HEK293 (cell line): Measurements from ENCODE around the gene ELMO1.

Source experiments
- CTCF ChIA-PET: fragments of 350-600 bp; formaldehyde crosslinking; extraction: SDS; loops from one replicate; lab custom pipeline; 2021; ENCODE audit warnings: antibody characterized with exemption; lab: Yijun Ruan, JAX
- POLR2A ChIA-PET: fragments of 300-600 bp; formaldehyde crosslinking; extraction: SDS; loops from one replicate; lab custom pipeline; 2020; ENCODE audit warnings: antibody characterized with exemption, inconsistent platforms; lab: Yijun Ruan, JAX
- H3K27ac ChIP-seq: fragments of 200-500 bp; sonication (Bioruptor generic); 2 replicates; pipeline ENCODE4 v1.5.1; 2014; ENCODE audit warnings: low read depth, low read length, control low read depth, inconsistent platforms; ENCODE audit errors: extremely low read depth
- H3K36me3 ChIP-seq, 2 experiments: fragments of 200-500 bp in 1 of 2; sonication (Bioruptor generic) in 1 of 2; 1 replicate in 1 of 2; 2 replicates in 1 of 2; pipeline ENCODE4 v1.5.1; 2014 to 2017; ENCODE audit warnings: inconsistent platforms in 2 of 2, low read length in 2 of 2; ENCODE audit not compliant: control insufficient read depth in 2 of 2, insufficient read depth in 1 of 2
- H3K4me1 ChIP-seq: fragments of 200-500 bp; sonication (Bioruptor generic); 2 replicates; pipeline ENCODE4 v1.5.1; 2014; ENCODE audit warnings: mild to moderate bottlenecking, low read length, inconsistent platforms; ENCODE audit not compliant: control insufficient read depth, insufficient read depth
- H3K4me3 ChIP-seq: 2 replicates; pipeline ENCODE4 v1.5.1; 2011; ENCODE audit warnings: low read depth, mild to moderate bottlenecking, control low read depth, low read length, moderate library complexity
- H3K9me3 ChIP-seq: fragments of 200-500 bp; sonication (Bioruptor generic); 2 replicates; pipeline ENCODE4 v1.5.1; 2014; ENCODE audit warnings: low read depth, low read length, inconsistent platforms; ENCODE audit not compliant: control insufficient read depth, insufficient read depth
- MYNN ChIP-seq: fragments of 450-650 bp; formaldehyde crosslinking; IDR thresholded peaks from 2 replicates; pipeline ENCODE4 v1.5.1; 2016; ENCODE audit warnings: missing biosample characterization, missing genetic modification characterization, borderline replicate concordance
- SCRT1 ChIP-seq: fragments of 450-650 bp; formaldehyde crosslinking; IDR thresholded peaks from 2 replicates; pipeline ENCODE4 v1.5.1; 2016; ENCODE audit warnings: missing biosample characterization, missing genetic modification characterization, borderline replicate concordance
- SP3 ChIP-seq: fragments of 450-650 bp; formaldehyde crosslinking; IDR thresholded peaks from 2 replicates; pipeline ENCODE4 v1.5.1; 2016; ENCODE audit warnings: missing biosample characterization, missing genetic modification characterization
- TCF7L2 ChIP-seq: IDR thresholded peaks from 2 replicates; pipeline ENCODE4 v1.6.1; 2011; ENCODE audit warnings: low read depth, mild to moderate bottlenecking, inconsistent platforms, low read length, moderate library complexity, borderline replicate concordance
- ZBTB8A ChIP-seq: fragments of 450-650 bp; formaldehyde crosslinking; IDR thresholded peaks from 2 replicates; pipeline ENCODE4 v1.5.1; 2016; ENCODE audit warnings: missing biosample characterization, missing genetic modification characterization
- ZFP37 ChIP-seq: fragments of 450-650 bp; formaldehyde crosslinking; IDR thresholded peaks from 2 replicates; pipeline ENCODE4 v1.5.1; 2016; ENCODE audit warnings: missing biosample characterization, missing genetic modification characterization
- ZNF121 ChIP-seq: fragments of 450-650 bp; formaldehyde crosslinking; IDR thresholded peaks from 2 replicates; pipeline ENCODE4 v1.5.1; 2016; ENCODE audit warnings: missing biosample characterization, missing genetic modification characterization
- ZNF311 ChIP-seq: fragments of 450-650 bp; formaldehyde crosslinking; IDR thresholded peaks from 2 replicates; pipeline ENCODE4 v1.5.1; 2017; ENCODE audit warnings: missing biosample characterization, missing genetic modification characterization, borderline replicate concordance
- ZNF391 ChIP-seq: fragments of 450-650 bp; formaldehyde crosslinking; IDR thresholded peaks from 2 replicates; pipeline ENCODE4 v1.5.1; 2016; ENCODE audit warnings: low read depth, missing biosample characterization, missing genetic modification characterization, borderline replicate concordance
- ZNF518A ChIP-seq: fragments of 450-650 bp; formaldehyde crosslinking; conservative IDR thresholded peaks from 2 replicates; pipeline ENCODE4 v1.5.1; 2016; ENCODE audit warnings: low read depth, missing biosample characterization, missing genetic modification characterization
- ZNF561 ChIP-seq: fragments of 450-650 bp; IDR thresholded peaks from 2 replicates; pipeline ENCODE4 v1.5.1; 2018; ENCODE audit warnings: missing biosample characterization, missing genetic modification characterization, borderline replicate concordance
- ZNF747 ChIP-seq: fragments of 450-650 bp; formaldehyde crosslinking; IDR thresholded peaks from 2 replicates; pipeline ENCODE4 v1.5.1; 2016; ENCODE audit warnings: missing biosample characterization, missing genetic modification characterization
- ZNF791 ChIP-seq: fragments of 450-650 bp; formaldehyde crosslinking; IDR thresholded peaks from 2 replicates; pipeline ENCODE4 v1.5.1; 2016; ENCODE audit warnings: missing biosample characterization, missing genetic modification characterization
- TF ChIP-seq, protein P1 (sequence below): fragments of 450-650 bp; formaldehyde crosslinking; IDR thresholded peaks from 2 replicates; pipeline ENCODE4 v1.5.1; 2016; ENCODE audit warnings: missing biosample characterization, missing genetic modification characterization
- TF ChIP-seq, protein P2 (sequence below): IDR thresholded peaks from 2 replicates; pipeline ENCODE4 v1.6.1; 2011; ENCODE audit warnings: mild to moderate bottlenecking, low read depth, low read length, borderline replicate concordance

Gene ELMO1

GRCh38 chr7:37149051-37149772 is 299.5 kb downstream of the ELMO1 start:
- Histone ChIP-seq H3K36me3 (no peaks in the 10 kb centered on the region), H3K9me3 (no peaks in the 10 kb centered on the region), H3K27ac (no peak overlapping the region), H3K4me1 (no peaks in the 10 kb centered on the region), H3K4me3 (no peak overlapping the region)
- CTCF ChIA-PET: interaction anchor here (0.8 kb wide), 1 partner anchor 33 kb away, joined by 4 read pairs; no protein-coding TSS in a partner anchor
- POLR2A ChIA-PET: no interaction called here
- no peak for TF ChIP-seq ZNF791

DNA sequence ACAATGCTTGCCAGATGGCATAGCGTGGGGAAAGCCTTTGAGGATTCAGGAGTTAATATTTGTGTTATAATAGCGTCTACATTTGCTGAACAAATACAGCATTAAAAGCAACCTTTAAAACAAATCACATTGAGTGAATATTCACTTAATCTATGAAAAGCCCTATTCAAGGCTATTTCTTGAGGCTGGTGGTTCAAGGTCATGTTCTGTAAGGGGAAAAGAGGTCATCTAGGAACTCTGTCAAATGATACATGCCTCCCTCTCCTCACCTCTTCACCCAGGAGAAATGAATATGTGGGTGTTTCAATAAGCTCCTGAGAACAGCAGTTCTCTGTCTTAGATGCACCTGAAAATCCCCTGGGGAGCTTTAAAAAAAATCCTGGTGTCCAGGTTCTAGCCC is 303.0 kb downstream of the ELMO1 start:
- TF ChIP-seq, protein P1, sequence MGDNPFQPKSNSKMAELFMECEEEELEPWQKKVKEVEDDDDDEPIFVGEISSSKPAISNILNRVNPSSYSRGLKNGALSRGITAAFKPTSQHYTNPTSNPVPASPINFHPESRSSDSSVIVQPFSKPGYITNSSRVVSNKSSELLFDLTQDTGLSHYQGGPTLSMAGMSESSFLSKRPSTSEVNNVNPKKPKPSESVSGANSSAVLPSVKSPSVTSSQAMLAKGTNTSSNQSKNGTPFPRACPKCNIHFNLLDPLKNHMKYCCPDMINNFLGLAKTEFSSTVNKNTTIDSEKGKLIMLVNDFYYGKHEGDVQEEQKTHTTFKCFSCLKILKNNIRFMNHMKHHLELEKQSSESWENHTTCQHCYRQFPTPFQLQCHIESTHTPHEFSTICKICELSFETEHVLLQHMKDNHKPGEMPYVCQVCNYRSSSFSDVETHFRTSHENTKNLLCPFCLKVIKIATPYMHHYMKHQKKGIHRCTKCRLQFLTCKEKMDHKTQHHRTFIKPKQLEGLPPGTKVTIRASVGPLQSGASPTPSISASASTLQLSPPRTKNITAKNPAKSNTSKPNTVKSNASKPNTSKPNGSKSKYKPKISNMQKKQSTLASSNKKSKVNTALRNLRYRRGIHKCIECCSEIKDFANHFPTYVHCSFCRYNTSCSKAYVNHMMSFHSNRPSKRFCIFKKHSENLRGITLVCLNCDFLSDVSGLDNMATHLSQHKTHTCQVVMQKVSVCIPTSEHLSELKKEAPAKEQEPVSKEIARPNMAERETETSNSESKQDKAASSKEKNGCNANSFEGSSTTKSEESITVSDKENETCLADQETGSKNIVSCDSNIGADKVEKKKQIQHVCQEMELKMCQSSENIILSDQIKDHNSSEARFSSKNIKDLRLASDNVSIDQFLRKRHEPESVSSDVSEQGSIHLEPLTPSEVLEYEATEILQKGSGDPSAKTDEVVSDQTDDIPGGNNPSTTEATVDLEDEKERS (tag by site-specific recombination): no peak
- no peak for TF ChIP-seq ZNF747 (tag by site-specific recombination)
- TF ChIP-seq ZFP37 (tag by site-specific recombination): no peak
- no peak for TF ChIP-seq ZBTB8A (tag by site-specific recombination)
- no peak for TF ChIP-seq ZNF311 (tag by site-specific recombination)
- TF ChIP-seq TCF7L2: no peak
- no peak for TF ChIP-seq SCRT1 (tag by site-specific recombination)
- TF ChIP-seq MYNN: no peak
- TF ChIP-seq, protein P2, sequence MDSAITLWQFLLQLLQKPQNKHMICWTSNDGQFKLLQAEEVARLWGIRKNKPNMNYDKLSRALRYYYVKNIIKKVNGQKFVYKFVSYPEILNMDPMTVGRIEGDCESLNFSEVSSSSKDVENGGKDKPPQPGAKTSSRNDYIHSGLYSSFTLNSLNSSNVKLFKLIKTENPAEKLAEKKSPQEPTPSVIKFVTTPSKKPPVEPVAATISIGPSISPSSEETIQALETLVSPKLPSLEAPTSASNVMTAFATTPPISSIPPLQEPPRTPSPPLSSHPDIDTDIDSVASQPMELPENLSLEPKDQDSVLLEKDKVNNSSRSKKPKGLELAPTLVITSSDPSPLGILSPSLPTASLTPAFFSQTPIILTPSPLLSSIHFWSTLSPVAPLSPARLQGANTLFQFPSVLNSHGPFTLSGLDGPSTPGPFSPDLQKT: no peak
- TF ChIP-seq ZNF561 (tag by site-specific recombination): no peak
- TF ChIP-seq SP3 (tag by site-specific recombination): no peak
- TF ChIP-seq ZNF121 (tag by site-specific recombination): no peak
- TF ChIP-seq ZNF391 (tag by site-specific recombination): no peak
- TF ChIP-seq ZNF518A (tag by site-specific recombination): no peak
- TF ChIP-seq, all 188 proteins: peak for 0
- CTCF ChIA-PET: interaction anchor here (1.2 kb wide), 1 partner anchor 12 kb away, joined by 3 read pairs; no protein-coding TSS in a partner anchor
- POLR2A ChIA-PET: no interaction called here
- Histone ChIP-seq H3K9me3 (no peaks in the 10 kb centered on the region), H3K36me3 (no peaks in the 10 kb centered on the region), H3K4me3 (no peak overlapping the region), H3K4me1 (no peaks in the 10 kb centered on the region), H3K27ac (no peak overlapping the region)
